K562 (cell line): ENCODE results near the gene CCDC85B. TPM values are rescaled to one million over a fixed set of nuclear protein-coding genes. Genes with fewer than 3 reads are reported as not detected.

ENCODE experiments used
- FUS ChIP-seq: fragments of 200-400 bp; formaldehyde crosslinking; optimal IDR thresholded peaks from 2 replicates; pipeline ENCODE3; 2017; ENCODE audit warnings: low read depth, low read length
- HDAC8 ChIP-seq: fragments of 450-650 bp; IDR thresholded peaks from 2 replicates; pipeline ENCODE4 v1.6.1; 2016; ENCODE audit warnings: mild to moderate bottlenecking, missing genetic modification characterization, moderate library complexity, missing compliant biosample characterization
- HNRNPLL ChIP-seq: fragments of 200-400 bp; formaldehyde crosslinking; IDR thresholded peaks from 2 replicates; pipeline ENCODE4 v1.6.1; 2017; ENCODE audit warnings: low read length, low read depth, mild to moderate bottlenecking; ENCODE audit not compliant: poor library complexity, severe bottlenecking
- MAFG ChIP-seq: fragments of 450-650 bp; conservative IDR thresholded peaks from 2 replicates; pipeline ENCODE4 v1.6.1; 2016; ENCODE audit warnings: missing genetic modification characterization, missing compliant biosample characterization
- NBN ChIP-seq: fragments of 450-650 bp; IDR thresholded peaks from 2 replicates; pipeline ENCODE4 v1.6.1; 2016; ENCODE audit warnings: low read depth, mild to moderate bottlenecking
- PATZ1 ChIP-seq: fragments of 250-450 bp; sonication (Bioruptor Pico); IDR thresholded peaks from 2 replicates; pipeline ENCODE4 v1.5.0; 2020; ENCODE audit warnings: mild to moderate bottlenecking, borderline replicate concordance
- RBBP5 ChIP-seq: fragments of 200-600 bp; sonication (generic); IDR thresholded peaks from 2 replicates; pipeline ENCODE4 v1.6.1; 2012; ENCODE audit warnings: borderline replicate concordance, mild to moderate bottlenecking, low read length, control low read depth, inconsistent platforms; ENCODE audit not compliant: insufficient read depth, poor library complexity, severe bottlenecking
- RFX5 ChIP-seq: IDR thresholded peaks from 2 replicates; pipeline ENCODE4 v1.6.1; 2011; ENCODE audit warnings: low read depth, mild to moderate bottlenecking, improper control_type of control experiment, low read length
- SIN3B ChIP-seq: fragments of 450-650 bp; IDR thresholded peaks from 2 replicates; pipeline ENCODE4 v1.6.1; 2017; ENCODE audit warnings: low read depth, mild to moderate bottlenecking, moderate library complexity
- SREBF2 ChIP-seq: sonication (generic); formaldehyde crosslinking; IDR thresholded peaks from 2 replicates; pipeline ENCODE4 v1.4.0; 2020; ENCODE audit warnings: mild to moderate bottlenecking, missing genetic modification reagents
- ZBTB1 ChIP-seq: sonication (generic); formaldehyde crosslinking; IDR thresholded peaks from 2 replicates; pipeline ENCODE4 v1.8.1; 2023; ENCODE audit warnings: missing genetic modification reagents, low read depth, mild to moderate bottlenecking, borderline replicate concordance
- ZMIZ1 ChIP-seq, 2 experiments: fragments of 150-350 bp in 1 of 2; IDR thresholded peaks; 2 replicates each; pipeline ENCODE4 v1.6.1; 2012 to 2016; ENCODE audit warnings: low read depth in 2 of 2, low read length in 2 of 2, mild to moderate bottlenecking in 1 of 2, moderate library complexity in 1 of 2
- ZNF174 ChIP-seq: fragments of 250-450 bp; sonication (Bioruptor Pico); IDR thresholded peaks from 2 replicates; pipeline ENCODE4 v1.4.0; 2020; ENCODE audit warnings: mild to moderate bottlenecking
- ZNF41 ChIP-seq: fragments of 250-450 bp; sonication (Bioruptor Pico); conservative IDR thresholded peaks from 2 replicates; pipeline ENCODE4 v1.4.0; 2020; ENCODE audit warnings: mild to moderate bottlenecking
- polyA plus RNA-seq, 8 experiments: library from polyadenylated mRNA; depleted of rRNA in 4 of 8; stranded (reverse) in 5 of 8; unstranded in 3 of 8; fragments of >200 nt; fragmentation: Nextera tagmentation in 2 of 8; fragmentation: Illumina TruSeq in 1 of 8; extraction: Ambion mirVana in 2 of 8; extraction: Trizol in 1 of 8; gene quantifications; 2 replicates each; pipeline versions ENCODE4 v1.2.1 to v1.2.3, GENCODE V29; 2011 to 2014; ENCODE audit warnings: inconsistent platforms in 1 of 8, missing spikeins in 1 of 8
- total RNA-seq, 7 experiments: library from RNA; depleted of rRNA in 6 of 7; stranded (reverse); fragments of >200 nt in 6 of 7; fragmentation: Illumina TruSeq in 2 of 7; extraction: Trizol in 2 of 7; gene quantifications; 2 replicates each; pipeline versions ENCODE4 v1.2.1 to v1.2.3, GENCODE V29; 2011 to 2021; ENCODE audit warnings: low replicate concordance in 1 of 7
- TF ChIP-seq, protein P1 (sequence below): fragments of 250-450 bp; sonication (Bioruptor Pico); IDR thresholded peaks from 2 replicates; pipeline ENCODE4 v1.5.0; 2022; ENCODE audit warnings: mild to moderate bottlenecking
- TF ChIP-seq, protein P2 (sequence below): fragments of 250-450 bp; sonication (Bioruptor Pico); IDR thresholded peaks from 2 replicates; pipeline ENCODE4 v1.4.0; 2020; ENCODE audit warnings: mild to moderate bottlenecking, moderate library complexity, borderline replicate concordance

CCDC85B gene
- total and polyA plus RNA-seq, 9 of the 15 experiments (the other 6 are each of a cell fraction or from before 2014, with no cell fraction given), result 0.14 to 138 (median 6.2) TPM

GRCh38 chr11:65873318-65874156, 16.9 kb upstream of the CCDC85B start (continued):
- TF ChIP-seq, protein P1, sequence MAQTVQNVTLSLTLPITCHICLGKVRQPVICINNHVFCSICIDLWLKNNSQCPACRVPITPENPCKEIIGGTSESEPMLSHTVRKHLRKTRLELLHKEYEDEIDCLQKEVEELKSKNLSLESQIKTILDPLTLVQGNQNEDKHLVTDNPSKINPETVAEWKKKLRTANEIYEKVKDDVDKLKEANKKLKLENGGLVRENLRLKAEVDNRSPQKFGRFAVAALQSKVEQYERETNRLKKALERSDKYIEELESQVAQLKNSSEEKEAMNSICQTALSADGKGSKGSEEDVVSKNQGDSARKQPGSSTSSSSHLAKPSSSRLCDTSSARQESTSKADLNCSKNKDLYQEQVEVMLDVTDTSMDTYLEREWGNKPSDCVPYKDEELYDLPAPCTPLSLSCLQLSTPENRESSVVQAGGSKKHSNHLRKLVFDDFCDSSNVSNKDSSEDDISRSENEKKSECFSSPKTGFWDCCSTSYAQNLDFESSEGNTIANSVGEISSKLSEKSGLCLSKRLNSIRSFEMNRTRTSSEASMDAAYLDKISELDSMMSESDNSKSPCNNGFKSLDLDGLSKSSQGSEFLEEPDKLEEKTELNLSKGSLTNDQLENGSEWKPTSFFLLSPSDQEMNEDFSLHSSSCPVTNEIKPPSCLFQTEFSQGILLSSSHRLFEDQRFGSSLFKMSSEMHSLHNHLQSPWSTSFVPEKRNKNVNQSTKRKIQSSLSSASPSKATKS, result no peak
- TF ChIP-seq SIN3B (no peak), RBBP5 (no peak), ZNF174 (CRISPR knock-in tag) (no peak), MAFG (tag) (no peak), RFX5 (no peak), HDAC8 (no peak), ZMIZ1 (IDR thresholded peaks at IDR 0.05; ENCODE audit: low read depth in 2 of 2, low read length in 2 of 2) (no peak), PATZ1 (CRISPR knock-in tag) (no peak), HNRNPLL (no peak), FUS (no peak), ZNF41 (CRISPR knock-in tag) (no peak), NBN (no peak), SREBF2 (CRISPR knock-in tag) (no peak), ZBTB1 (CRISPR knock-in tag) (no peak)
- TF ChIP-seq, protein P2, sequence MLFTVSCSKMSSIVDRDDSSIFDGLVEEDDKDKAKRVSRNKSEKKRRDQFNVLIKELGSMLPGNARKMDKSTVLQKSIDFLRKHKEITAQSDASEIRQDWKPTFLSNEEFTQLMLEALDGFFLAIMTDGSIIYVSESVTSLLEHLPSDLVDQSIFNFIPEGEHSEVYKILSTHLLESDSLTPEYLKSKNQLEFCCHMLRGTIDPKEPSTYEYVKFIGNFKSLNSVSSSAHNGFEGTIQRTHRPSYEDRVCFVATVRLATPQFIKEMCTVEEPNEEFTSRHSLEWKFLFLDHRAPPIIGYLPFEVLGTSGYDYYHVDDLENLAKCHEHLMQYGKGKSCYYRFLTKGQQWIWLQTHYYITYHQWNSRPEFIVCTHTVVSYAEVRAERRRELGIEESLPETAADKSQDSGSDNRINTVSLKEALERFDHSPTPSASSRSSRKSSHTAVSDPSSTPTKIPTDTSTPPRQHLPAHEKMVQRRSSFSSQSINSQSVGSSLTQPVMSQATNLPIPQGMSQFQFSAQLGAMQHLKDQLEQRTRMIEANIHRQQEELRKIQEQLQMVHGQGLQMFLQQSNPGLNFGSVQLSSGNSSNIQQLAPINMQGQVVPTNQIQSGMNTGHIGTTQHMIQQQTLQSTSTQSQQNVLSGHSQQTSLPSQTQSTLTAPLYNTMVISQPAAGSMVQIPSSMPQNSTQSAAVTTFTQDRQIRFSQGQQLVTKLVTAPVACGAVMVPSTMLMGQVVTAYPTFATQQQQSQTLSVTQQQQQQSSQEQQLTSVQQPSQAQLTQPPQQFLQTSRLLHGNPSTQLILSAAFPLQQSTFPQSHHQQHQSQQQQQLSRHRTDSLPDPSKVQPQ (CRISPR knock-in tag), result no peak
